NCI-H446 (cell line): ENCODE data around the gene TRAK2.
"Not testable (repeated sequence)": the region's sequence is repeated elsewhere in the genome, so short reads cannot be mapped to it uniquely, and the experiment has no call there.

Experiments used
- DNase-seq, 2 experiments: peaks; one replicate each; lab custom pipeline; 2025; lab: John Stamatoyannopoulos, UW

Gene TRAK2

GRCh38 chr2:201451292-201452057, at the start of gene TRAK2, which contains the start of gene STRADB:
Gene TRAK2 (minus strand): TSS chr2:201451458. CDS start chr2:201420507, 30,951 bp downstream.
Gene STRADB (plus strand): TSS chr2:201451740. CDS start chr2:201454841, 3,101 bp downstream.
- DNase-seq = peak; percentile 87 to 95

GRCh38 chr2:201500534-201500933, 49.3 kb upstream of the TRAK2 start:
- no peak for DNase-seq

- no peak for DNase-seq
Observed at GRCh38 chr2:201496785-201497184, 45.5 kb upstream of the TRAK2 start.

GRCh38 chr2:201490291-201490690, 39.0 kb upstream of the TRAK2 start:
- DNase-seq = peak in 1 of 2 experiments; percentile 14

- DNase-seq = no peak
Observed at GRCh38 chr2:201484805-201485204, 33.5 kb upstream of the TRAK2 start.

- not testable (repeated sequence) for DNase-seq
Observed at GRCh38 chr2:201483758-201484157, 32.5 kb upstream of the TRAK2 start.

GRCh38 chr2:201483342-201483741, 32.1 kb upstream of the TRAK2 start:
- peak; percentile 47 to 88 for DNase-seq

- DNase-seq = peak in 1 of 2 experiments; percentile 43
Observed at GRCh38 chr2:201482543-201482942, 31.3 kb upstream of the TRAK2 start.

GRCh38 chr2:201472411-201472810, 21.2 kb upstream of the TRAK2 start:
- DNase-seq = no peak

- no peak for DNase-seq
Observed at GRCh38 chr2:201471732-201472393, 20.6 kb upstream of the TRAK2 start.

GRCh38 chr2:201470821-201471731, 19.8 kb upstream of the TRAK2 start:
- DNase-seq = no peak

- DNase-seq = no peak
Observed at GRCh38 chr2:201467666-201468065, 16.4 kb upstream of the TRAK2 start.

GRCh38 chr2:201466050-201466675, 14.9 kb upstream of the TRAK2 start:
- peak; percentile 75 to 83 for DNase-seq

GRCh38 chr2:201465524-201465971, 14.3 kb upstream of the TRAK2 start:
- peak; percentile 34 to 55 for DNase-seq

- DNase-seq = no peak
Observed at GRCh38 chr2:201464547-201464946, 13.3 kb upstream of the TRAK2 start.

GRCh38 chr2:201460532-201460931, 9.3 kb upstream of the TRAK2 start:
- DNase-seq = no peak

- no peak for DNase-seq
Observed at GRCh38 chr2:201458381-201458780, 7.1 kb upstream of the TRAK2 start.

GRCh38 chr2:201452922-201453643, 1.8 kb upstream of the TRAK2 start:
- no peak for DNase-seq

- DNase-seq = no peak
Observed at GRCh38 chr2:201452058-201452921, 1.0 kb upstream of the TRAK2 start.

- peak; percentile 36 to 76 for DNase-seq
Observed at GRCh38 chr2:201450954-201451291, 335 bp downstream of the TRAK2 start.
